ENCODE results near the gene THRB.
A peak's percentile ranks its signal among the peaks of the same experiment; 100 is the strongest.

Gene THRB

GRCh38 chr3:24195504-24196230, 299.0 kb downstream of the THRB start:
- H3K9me3 ChIP-seq (ENCODE audit: insufficient read depth, low read length), result no peaks in the 10 kb centered on the region
- H3K36me3 ChIP-seq (ENCODE audit: insufficient read depth, insufficient read length, low read length), result no peaks in the 10 kb centered on the region
- TF ChIP-seq ZNF274 (IDR thresholded peaks at IDR 0.05; ENCODE audit: low read depth, low read length) (no peak), SUZ12 (IDR thresholded peaks at IDR 0.05; ENCODE audit: extremely low read depth, insufficient read depth, insufficient read length) (no peak), YY1 (IDR thresholded peaks at IDR 0.05; ENCODE audit: insufficient read depth, insufficient read length) (no peak)
- no peak for DNase-seq (ENCODE audit: low read depth, low spot score)
- H3K4me1 ChIP-seq (ENCODE audit: insufficient read depth, insufficient read length), result no peaks in the 10 kb centered on the region
- H3K9ac ChIP-seq (ENCODE audit: insufficient read length, low read depth), result no peak overlapping the region
- no peaks in the 10 kb centered on the region for H3K27me3 ChIP-seq (ENCODE audit: insufficient read depth, insufficient read length)
- no peak overlapping the region for H3K4me3 ChIP-seq (ENCODE audit: insufficient read length, low read depth)

DNA sequence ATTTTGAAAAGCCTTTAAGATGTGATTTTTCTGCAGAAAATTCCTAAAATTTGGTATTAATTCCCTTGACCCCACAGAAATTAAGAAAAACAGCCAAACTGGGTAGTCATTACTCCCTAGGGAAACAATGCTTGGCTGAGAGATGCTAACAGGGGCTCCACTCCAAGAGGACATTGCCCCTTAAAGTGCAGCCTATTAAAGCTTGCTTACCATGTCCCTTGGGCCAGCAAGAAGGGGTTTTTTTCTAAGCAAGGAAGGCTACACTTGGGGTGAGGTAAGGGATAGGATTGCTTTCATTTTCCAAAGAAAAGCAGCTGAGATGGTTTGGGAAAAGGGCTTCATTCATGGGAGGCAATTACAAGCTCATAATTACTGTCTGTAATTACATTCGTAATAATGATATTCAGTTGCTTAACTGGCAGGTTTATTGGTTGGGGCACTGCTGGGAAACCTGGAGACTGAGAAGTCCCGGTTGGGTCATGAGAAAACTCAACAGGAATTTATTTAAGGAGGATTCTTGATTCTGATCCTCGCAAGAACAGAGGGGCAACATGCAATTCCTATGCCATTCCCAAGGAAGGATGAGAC, 302.1 kb downstream of the THRB start:
- H3K9ac ChIP-seq (ENCODE audit: insufficient read length, low read depth), result no peak overlapping the region
- TF ChIP-seq ZNF274 (IDR thresholded peaks at IDR 0.05; ENCODE audit: low read depth, low read length), result no peak
- TF ChIP-seq SUZ12 (IDR thresholded peaks at IDR 0.05; ENCODE audit: extremely low read depth, insufficient read depth, insufficient read length), result no peak
- no peak for TF ChIP-seq YY1 (IDR thresholded peaks at IDR 0.05; ENCODE audit: insufficient read depth, insufficient read length)
- no peaks in the 10 kb centered on the region for H3K9me3 ChIP-seq (ENCODE audit: insufficient read depth, low read length)
- H3K36me3 ChIP-seq (ENCODE audit: insufficient read depth, insufficient read length, low read length), result no peaks in the 10 kb centered on the region
- no peak for DNase-seq (ENCODE audit: low read depth, low spot score)
- no peak overlapping the region for H3K4me3 ChIP-seq (ENCODE audit: insufficient read length, low read depth)
- no peaks in the 10 kb centered on the region for H3K27me3 ChIP-seq (ENCODE audit: insufficient read depth, insufficient read length)
- no peaks in the 10 kb centered on the region for H3K4me1 ChIP-seq (ENCODE audit: insufficient read depth, insufficient read length)

- no peaks in the 10 kb centered on the region for H3K4me1 ChIP-seq (ENCODE audit: insufficient read depth, insufficient read length)
- H3K27me3 ChIP-seq (ENCODE audit: insufficient read depth, insufficient read length), result no peaks in the 10 kb centered on the region
- TF ChIP-seq ZNF274 (IDR thresholded peaks at IDR 0.05; ENCODE audit: low read depth, low read length) (no peak), YY1 (IDR thresholded peaks at IDR 0.05; ENCODE audit: insufficient read depth, insufficient read length) (no peak), SUZ12 (IDR thresholded peaks at IDR 0.05; ENCODE audit: extremely low read depth, insufficient read depth, insufficient read length) (no peak)
- H3K4me3 ChIP-seq (ENCODE audit: insufficient read length, low read depth), result no peak overlapping the region
- no peak for DNase-seq (ENCODE audit: low read depth, low spot score)
- no peak overlapping the region for H3K9ac ChIP-seq (ENCODE audit: insufficient read length, low read depth)
- no peaks in the 10 kb centered on the region for H3K36me3 ChIP-seq (ENCODE audit: insufficient read depth, insufficient read length, low read length)
- no peaks in the 10 kb centered on the region for H3K9me3 ChIP-seq (ENCODE audit: insufficient read depth, low read length)
These were observed 302.7 kb downstream of the THRB start for GRCh38 chr3:24191801-24192403.

DNA sequence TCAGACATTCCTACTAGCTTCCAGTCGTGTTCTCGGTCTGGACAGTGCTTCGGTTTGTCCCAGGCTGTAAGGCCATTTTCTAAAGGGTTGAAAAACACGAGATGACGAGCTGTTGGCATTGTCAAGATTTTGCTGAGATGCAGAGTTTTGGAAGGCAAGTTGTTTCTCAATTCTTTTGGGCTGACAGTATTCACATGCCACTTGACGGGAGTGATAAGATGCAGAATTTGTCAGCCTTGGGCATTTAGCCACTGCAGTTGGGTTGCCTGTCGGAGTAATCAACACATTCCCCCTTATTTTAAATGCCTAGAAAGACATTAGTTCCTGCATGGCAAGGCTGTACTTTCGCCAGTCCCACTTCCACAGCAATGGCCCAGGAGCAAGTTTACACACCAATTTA, 304.4 kb downstream of the THRB start:
- Histone ChIP-seq H3K9ac (ENCODE audit: insufficient read length, low read depth) (no peak overlapping the region), H3K36me3 (ENCODE audit: insufficient read depth, insufficient read length, low read length) (no peaks in the 10 kb centered on the region), H3K9me3 (ENCODE audit: insufficient read depth, low read length) (no peaks in the 10 kb centered on the region), H3K27me3 (ENCODE audit: insufficient read depth, insufficient read length) (no peaks in the 10 kb centered on the region), H3K4me1 (ENCODE audit: insufficient read depth, insufficient read length) (no peaks in the 10 kb centered on the region), H3K4me3 (ENCODE audit: insufficient read length, low read depth) (no peak overlapping the region)
- no peak for DNase-seq (ENCODE audit: low read depth, low spot score)
- TF ChIP-seq ZNF274 (IDR thresholded peaks at IDR 0.05; ENCODE audit: low read depth, low read length) (no peak), SUZ12 (IDR thresholded peaks at IDR 0.05; ENCODE audit: extremely low read depth, insufficient read depth, insufficient read length) (no peak), YY1 (IDR thresholded peaks at IDR 0.05; ENCODE audit: insufficient read depth, insufficient read length) (no peak)

DNA sequence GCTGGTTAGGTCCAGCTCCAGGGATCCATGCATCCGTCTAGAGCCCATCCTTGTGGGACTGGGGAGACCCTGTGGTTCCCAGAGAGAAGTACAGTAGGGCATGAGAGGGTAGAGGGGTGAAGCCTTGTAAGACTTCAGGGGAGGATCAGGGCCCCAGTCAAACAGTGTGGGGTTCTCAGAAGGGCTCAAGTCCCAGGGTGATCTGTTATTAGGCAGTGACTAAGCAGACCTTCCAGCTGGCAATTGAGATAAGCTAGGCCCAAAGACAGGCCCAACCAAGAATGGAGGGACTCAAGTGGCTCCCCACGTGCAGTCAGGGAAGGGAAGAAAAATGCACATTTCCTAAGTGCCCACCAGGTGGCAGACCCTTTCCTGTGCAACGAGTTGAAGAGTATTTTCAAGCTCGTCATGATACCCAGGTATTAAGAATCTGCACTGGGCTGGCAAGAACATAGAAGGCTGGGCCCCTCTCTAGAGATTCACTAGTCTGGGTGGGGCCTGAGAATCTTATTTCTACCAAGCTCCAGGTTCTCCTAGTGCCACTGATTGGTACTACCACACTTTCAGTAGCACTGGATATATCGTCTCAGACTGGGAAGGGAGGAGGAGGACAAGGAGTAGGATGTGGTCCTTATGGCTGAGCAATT, 308.8 kb downstream of the THRB start:
- TF ChIP-seq SUZ12 (IDR thresholded peaks at IDR 0.05; ENCODE audit: extremely low read depth, insufficient read depth, insufficient read length) (no peak), YY1 (IDR thresholded peaks at IDR 0.05; ENCODE audit: insufficient read depth, insufficient read length) (no peak), ZNF274 (IDR thresholded peaks at IDR 0.05; ENCODE audit: low read depth, low read length) (no peak)
- H3K9me3 ChIP-seq (ENCODE audit: insufficient read depth, low read length), result no peaks in the 10 kb centered on the region
- no peak overlapping the region for H3K9ac ChIP-seq (ENCODE audit: insufficient read length, low read depth)
- H3K36me3 ChIP-seq (ENCODE audit: insufficient read depth, insufficient read length, low read length), result no peaks in the 10 kb centered on the region
- no peaks in the 10 kb centered on the region for H3K4me1 ChIP-seq (ENCODE audit: insufficient read depth, insufficient read length)
- peak; percentile 59 for DNase-seq (ENCODE audit: low read depth, low spot score)
- H3K27me3 ChIP-seq (ENCODE audit: insufficient read depth, insufficient read length), result no peaks in the 10 kb centered on the region
- H3K4me3 ChIP-seq (ENCODE audit: insufficient read length, low read depth), result no peak overlapping the region

GRCh38 chr3:24184528-24185176, 310.0 kb downstream of the THRB start:
- TF ChIP-seq SUZ12 (IDR thresholded peaks at IDR 0.05; ENCODE audit: extremely low read depth, insufficient read depth, insufficient read length), result no peak
- no peak for TF ChIP-seq YY1 (IDR thresholded peaks at IDR 0.05; ENCODE audit: insufficient read depth, insufficient read length)
- TF ChIP-seq ZNF274 (IDR thresholded peaks at IDR 0.05; ENCODE audit: low read depth, low read length), result no peak
- H3K9ac ChIP-seq (ENCODE audit: insufficient read length, low read depth), result no peak overlapping the region
- H3K9me3 ChIP-seq (ENCODE audit: insufficient read depth, low read length), result no peaks in the 10 kb centered on the region
- H3K4me3 ChIP-seq (ENCODE audit: insufficient read length, low read depth), result no peak overlapping the region
- no peaks in the 10 kb centered on the region for H3K4me1 ChIP-seq (ENCODE audit: insufficient read depth, insufficient read length)
- no peaks in the 10 kb centered on the region for H3K36me3 ChIP-seq (ENCODE audit: insufficient read depth, insufficient read length, low read length)
- no peaks in the 10 kb centered on the region for H3K27me3 ChIP-seq (ENCODE audit: insufficient read depth, insufficient read length)
- no peak for DNase-seq (ENCODE audit: low read depth, low spot score)

All from NT2/D1 (cell line).